Chondrocyte (in vitro differentiated cells): Measurements from ENCODE around the gene IKBIP. TPM values are rescaled to one million over a fixed set of nuclear protein-coding genes. Genes with fewer than 3 reads are reported as not detected.

Experiments used
- DNase-seq: peaks from one replicate; pipeline ENCODE4 v3.0.0; 2021; ENCODE audit warnings: mixed read lengths, low spot score
- H3K27ac Mint-ChIP-seq: one replicate; pipeline ENCODE4 v1.8.0; 2021; ENCODE audit warnings: mild to moderate bottlenecking, moderate library complexity, mixed read lengths; ENCODE audit not compliant: unreplicated experiment
- H3K27me3 Mint-ChIP-seq: 2 replicates; pipeline ENCODE4 v1.8.0; 2021; ENCODE audit warnings: low read depth, mixed read lengths
- H3K36me3 Mint-ChIP-seq: 2 replicates; pipeline ENCODE4 v1.8.0; 2021; ENCODE audit warnings: low read depth, mixed read lengths
- H3K4me1 Mint-ChIP-seq: 2 replicates; pipeline ENCODE4 v1.8.0; 2021; ENCODE audit warnings: low read depth, mild to moderate bottlenecking, mixed read lengths
- H3K4me3 Mint-ChIP-seq: one replicate; pipeline ENCODE4 v1.8.0; 2021; ENCODE audit warnings: mild to moderate bottlenecking, moderate library complexity, mixed read lengths; ENCODE audit not compliant: unreplicated experiment
- H3K9me3 Mint-ChIP-seq: 2 replicates; pipeline ENCODE4 v1.8.0; 2021; ENCODE audit warnings: low read depth, mixed read lengths
- long read RNA-seq: library from polyadenylated mRNA; stranded (forward); transcript quantifications from one replicate; pipeline ENCODE4 v2.0.0, GENCODE V29; 2021
- total RNA-seq: library from RNA; stranded (reverse); gene quantifications from 3 replicates; pipeline ENCODE4 v1.2.1, GENCODE V29; 2021
- TF ChIP-seq, protein P1 (sequence below): fragments of 200-600 bp; sonication (generic); IDR thresholded peaks from 2 replicates; pipeline ENCODE4 v1.5.0; 2021; ENCODE audit warnings: antibody characterized with exemption, mild to moderate bottlenecking, moderate library complexity

The IKBIP gene, protein sequence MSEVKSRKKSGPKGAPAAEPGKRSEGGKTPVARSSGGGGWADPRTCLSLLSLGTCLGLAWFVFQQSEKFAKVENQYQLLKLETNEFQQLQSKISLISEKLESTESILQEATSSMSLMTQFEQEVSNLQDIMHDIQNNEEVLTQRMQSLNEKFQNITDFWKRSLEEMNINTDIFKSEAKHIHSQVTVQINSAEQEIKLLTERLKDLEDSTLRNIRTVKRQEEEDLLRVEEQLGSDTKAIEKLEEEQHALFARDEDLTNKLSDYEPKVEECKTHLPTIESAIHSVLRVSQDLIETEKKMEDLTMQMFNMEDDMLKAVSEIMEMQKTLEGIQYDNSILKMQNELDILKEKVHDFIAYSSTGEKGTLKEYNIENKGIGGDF
- total RNA-seq, result 65.0 to 69.5 TPM (median 66.8 TPM) in 3 replicates
- long read RNA-seq, transcript IKBIP-202 (3 exons, 1,645 nt), result minor isoform, 38 of 142 reads
- long read RNA-seq, transcript IKBIP-201 (3 exons, 3,189 nt), result major isoform, 84 of 142 reads
- long read RNA-seq, transcript IKBIP-203 (2 exons, 1,368 nt), result minor isoform, 13 of 142 reads
- long read RNA-seq, partial matches to known transcripts, result 1 of 142 reads
- long read RNA-seq, other reads (novel, unspliced or antisense), result 6 of 142 reads

DNA sequence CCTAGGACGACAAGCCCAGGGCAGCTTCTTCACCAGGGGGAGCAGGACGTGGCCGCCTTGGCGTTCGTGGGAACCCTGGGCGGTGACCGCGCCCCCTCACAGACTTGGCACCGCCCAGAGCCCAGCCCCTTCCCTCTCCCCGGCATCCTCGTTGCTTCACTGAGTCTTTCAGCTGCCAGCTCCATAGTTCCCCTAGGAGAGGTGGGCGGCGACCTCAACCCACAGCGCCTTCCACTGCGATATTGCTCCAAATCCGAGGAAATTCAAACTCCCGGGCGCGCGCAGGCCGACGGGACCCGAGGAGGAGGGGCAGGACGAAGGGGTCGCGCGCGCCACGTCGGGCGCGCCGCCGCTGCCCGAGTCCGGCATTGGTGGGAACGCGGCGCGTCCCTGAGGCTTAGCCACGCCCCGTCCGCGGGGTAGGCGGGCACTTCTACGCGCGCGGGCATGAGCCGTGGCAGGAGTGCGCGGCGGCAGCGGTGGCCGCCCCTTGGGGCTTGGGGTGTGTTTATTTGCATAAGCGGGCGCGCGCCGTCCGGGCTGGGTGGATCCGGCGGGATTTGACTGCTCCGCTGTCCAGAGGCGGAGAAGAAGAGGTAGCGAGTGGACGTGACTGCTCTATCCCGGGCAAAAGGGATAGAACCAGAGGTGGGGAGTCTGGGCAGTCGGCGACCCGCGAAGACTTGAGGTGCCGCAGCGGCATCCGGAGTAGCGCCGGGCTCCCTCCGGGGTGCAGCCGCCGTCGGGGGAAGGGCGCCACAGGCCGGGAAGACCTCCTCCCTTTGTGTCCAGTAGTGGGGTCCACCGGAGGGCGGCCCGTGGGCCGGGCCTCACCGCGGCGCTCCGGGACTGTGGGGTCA lies at the start of gene IKBIP, which contains the start of gene APAF1:
Gene IKBIP (minus strand): TSS at position 77 of the 860 bp plus-strand sequence. CDS start 87 bp downstream, outside the sequence.
Gene APAF1 (plus strand): TSS at position 579 of the 860 bp plus-strand sequence. CDS start 3,070 bp downstream, outside the sequence.
- Mint-ChIP-seq H3K27me3 (no peaks in the 10 kb centered on the region), H3K36me3 (peaks cover 13% of the 10 kb centered on the region), H3K4me3 (peak within 1 kb of the TSS; percentile 96), H3K9me3 (no peaks in the 10 kb centered on the region), H3K4me1 (peaks cover 51% of the 10 kb centered on the region), H3K27ac (peak within 1 kb of the TSS; percentile 97)
- DNase-seq, result peak; percentile 98
- TF ChIP-seq, protein P1, sequence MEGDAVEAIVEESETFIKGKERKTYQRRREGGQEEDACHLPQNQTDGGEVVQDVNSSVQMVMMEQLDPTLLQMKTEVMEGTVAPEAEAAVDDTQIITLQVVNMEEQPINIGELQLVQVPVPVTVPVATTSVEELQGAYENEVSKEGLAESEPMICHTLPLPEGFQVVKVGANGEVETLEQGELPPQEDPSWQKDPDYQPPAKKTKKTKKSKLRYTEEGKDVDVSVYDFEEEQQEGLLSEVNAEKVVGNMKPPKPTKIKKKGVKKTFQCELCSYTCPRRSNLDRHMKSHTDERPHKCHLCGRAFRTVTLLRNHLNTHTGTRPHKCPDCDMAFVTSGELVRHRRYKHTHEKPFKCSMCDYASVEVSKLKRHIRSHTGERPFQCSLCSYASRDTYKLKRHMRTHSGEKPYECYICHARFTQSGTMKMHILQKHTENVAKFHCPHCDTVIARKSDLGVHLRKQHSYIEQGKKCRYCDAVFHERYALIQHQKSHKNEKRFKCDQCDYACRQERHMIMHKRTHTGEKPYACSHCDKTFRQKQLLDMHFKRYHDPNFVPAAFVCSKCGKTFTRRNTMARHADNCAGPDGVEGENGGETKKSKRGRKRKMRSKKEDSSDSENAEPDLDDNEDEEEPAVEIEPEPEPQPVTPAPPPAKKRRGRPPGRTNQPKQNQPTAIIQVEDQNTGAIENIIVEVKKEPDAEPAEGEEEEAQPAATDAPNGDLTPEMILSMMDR, result peak; percentile 15

DNA sequence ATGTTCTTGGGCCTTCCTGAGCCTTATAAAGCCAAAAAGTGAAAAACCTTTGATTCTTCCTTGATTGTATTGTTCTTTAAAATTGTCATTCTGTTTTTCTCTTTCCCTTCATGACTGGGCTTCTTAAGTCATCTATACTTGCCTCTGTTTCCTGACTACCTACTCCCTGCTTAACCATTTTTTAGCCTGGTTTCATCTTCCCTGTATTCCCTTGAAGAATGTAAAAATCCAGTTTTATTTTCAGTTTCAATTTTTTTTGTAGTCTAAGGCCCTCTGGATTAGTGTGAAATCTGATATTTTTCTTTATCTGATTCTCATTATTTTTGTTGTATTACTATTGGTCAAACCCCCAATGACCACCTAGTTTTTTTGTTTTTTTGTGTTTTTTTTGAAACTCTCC lies 46.8 kb upstream of the IKBIP start:
- no peaks in the 10 kb centered on the region for H3K9me3 Mint-ChIP-seq
- H3K4me3 Mint-ChIP-seq, result no peak overlapping the region
- no peak overlapping the region for H3K27ac Mint-ChIP-seq
- H3K4me1 Mint-ChIP-seq, result peaks cover 5% of the 10 kb centered on the region
- no peak for DNase-seq
- H3K36me3 Mint-ChIP-seq, result peaks cover 50% of the 10 kb centered on the region
- TF ChIP-seq, protein P1, result no peak
- no peaks in the 10 kb centered on the region for H3K27me3 Mint-ChIP-seq

DNA sequence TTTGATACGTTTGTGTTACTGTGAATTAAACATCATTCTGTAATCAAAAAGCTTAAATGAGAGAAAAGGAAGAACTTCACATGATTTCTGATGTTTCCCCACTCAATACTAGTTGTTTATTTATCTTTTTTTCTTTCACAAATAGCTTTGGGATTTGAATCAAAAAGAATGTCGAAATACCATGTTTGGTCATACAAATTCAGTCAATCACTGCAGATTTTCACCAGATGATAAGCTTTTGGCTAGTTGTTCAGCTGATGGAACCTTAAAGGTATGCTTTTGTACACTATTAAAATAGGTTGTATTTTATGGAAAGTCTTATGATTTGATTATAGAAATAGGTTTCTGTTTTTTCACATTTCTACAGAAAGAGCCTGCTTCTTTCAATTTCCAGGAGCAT lies 42.0 kb upstream of the IKBIP start:
- Mint-ChIP-seq H3K27ac (no peak overlapping the region), H3K27me3 (no peaks in the 10 kb centered on the region), H3K4me1 (peaks cover 2% of the 10 kb centered on the region), H3K9me3 (no peaks in the 10 kb centered on the region), H3K4me3 (no peak overlapping the region), H3K36me3 (peaks cover 40% of the 10 kb centered on the region)
- TF ChIP-seq, protein P1, result no peak
- DNase-seq, result no peak

DNA sequence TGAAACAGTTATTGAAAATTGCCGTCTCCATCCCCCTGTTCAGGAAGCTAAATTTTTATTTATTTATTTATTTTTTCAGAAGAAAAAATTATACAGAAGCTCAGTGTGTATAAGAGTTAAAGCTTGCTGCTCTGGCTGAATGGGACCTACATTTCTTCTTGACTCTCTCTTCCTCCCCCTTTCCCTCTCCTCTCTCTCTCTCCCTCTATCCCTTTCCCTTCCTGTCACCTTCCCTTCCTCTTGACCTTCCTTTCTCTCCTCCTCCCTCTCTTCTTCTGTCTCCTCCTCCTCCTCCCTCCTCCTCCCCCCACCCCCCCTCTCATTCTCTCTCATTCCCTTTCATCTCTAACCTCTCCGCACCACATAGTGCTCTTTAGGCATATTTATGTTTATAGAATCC lies 39.6 kb upstream of the IKBIP start:
- H3K27ac Mint-ChIP-seq, result no peak overlapping the region
- no peak overlapping the region for H3K4me3 Mint-ChIP-seq
- H3K9me3 Mint-ChIP-seq, result no peaks in the 10 kb centered on the region
- peaks cover 39% of the 10 kb centered on the region for H3K36me3 Mint-ChIP-seq
- H3K4me1 Mint-ChIP-seq, result no peaks in the 10 kb centered on the region
- TF ChIP-seq, protein P1, result no peak
- no peak for DNase-seq
- no peaks in the 10 kb centered on the region for H3K27me3 Mint-ChIP-seq

DNA sequence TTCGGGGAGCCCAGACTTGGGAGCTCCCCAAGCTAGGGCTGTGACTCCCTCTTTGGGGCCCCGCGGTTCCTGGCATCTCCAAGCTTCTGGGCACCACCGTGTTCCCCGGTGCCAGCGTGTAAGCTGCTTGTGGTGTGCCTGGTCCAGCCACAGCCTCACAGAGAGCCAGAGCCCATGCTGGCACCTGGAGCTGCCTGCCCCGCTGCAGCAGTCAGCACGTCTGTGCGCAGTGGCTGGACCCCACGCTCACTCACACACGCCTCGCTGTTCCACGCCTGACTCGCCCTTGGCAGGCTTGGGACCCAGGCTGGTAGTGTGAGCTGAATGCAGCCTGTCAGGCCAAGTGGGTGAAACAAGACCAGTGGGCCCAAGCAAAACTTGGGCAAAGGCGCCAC lies 35.0 kb upstream of the IKBIP start:
- H3K36me3 Mint-ChIP-seq, result peaks cover 29% of the 10 kb centered on the region
- H3K27ac Mint-ChIP-seq, result no peak overlapping the region
- no peak overlapping the region for H3K4me3 Mint-ChIP-seq
- H3K9me3 Mint-ChIP-seq, result no peaks in the 10 kb centered on the region
- H3K27me3 Mint-ChIP-seq, result no peaks in the 10 kb centered on the region
- no peak for DNase-seq
- TF ChIP-seq, protein P1, result no peak
- no peaks in the 10 kb centered on the region for H3K4me1 Mint-ChIP-seq
